ENCODE measurements around the gene ENG. TPM values are rescaled to one million over a fixed set of nuclear protein-coding genes. Genes with fewer than 3 reads are reported as not detected.
"Not testable (repeated sequence)": the region's sequence is repeated elsewhere in the genome, so short reads cannot be mapped to it uniquely, and the experiment has no call there.

The ENG gene
- total and polyA plus RNA-seq, 5 experiments from 2014 or later: 2.1 to 10.2 (median 5.4) TPM

GRCh38 chr9:127848756-127849504 is 5.5 kb downstream of the ENG start:
- H3K27me3 Mint-ChIP-seq: no peaks in the 10 kb centered on the region
- H3K27ac Mint-ChIP-seq: peak overlapping the region in 2 of 10 donors; percentile 57 to 61
- ATAC-seq: no peak
- POLR2A ChIA-PET: no interaction called here
- peak overlapping the region in 1 of 10 donors; percentile 51 for H3K4me3 Mint-ChIP-seq
- H3K4me1 Mint-ChIP-seq: peaks cover 6 to 26% (median 14%) of the 10 kb centered on the region in 4 donors
- peaks cover 11 to 21% (median 14%) of the 10 kb centered on the region in 3 donors for H3K36me3 Mint-ChIP-seq
- H3K9me3 Mint-ChIP-seq: peaks cover 2 to 26% (median 14%) of the 10 kb centered on the region in 9 donors
- DNase-seq: no peak

- DNase-seq (no peak), ATAC-seq (no peak)
- Mint-ChIP-seq H3K27me3 (no peaks in the 10 kb centered on the region), H3K9me3 (peaks cover 2 to 26% (median 14%) of the 10 kb centered on the region in 9 donors), H3K36me3 (peaks cover 11 to 21% (median 14%) of the 10 kb centered on the region in 3 donors), H3K4me1 (peaks cover 4 to 17% (median 9%) of the 10 kb centered on the region in 4 donors), H3K4me3 (peak overlapping the region in 1 of 10 donors; percentile 39), H3K27ac (peak overlapping the region in 3 of 10 donors; percentile 31 to 82 (median 80))
- POLR2A ChIA-PET: no interaction called here
Observed at GRCh38 chr9:127847833-127848755, 6.4 kb downstream of the ENG start.

- H3K27ac Mint-ChIP-seq: peak overlapping the region in 1 of 10 donors; percentile 47
- ATAC-seq: no peak
- peaks cover 2 to 26% (median 14%) of the 10 kb centered on the region in 9 donors for H3K9me3 Mint-ChIP-seq
- DNase-seq: no peak
- H3K4me3 Mint-ChIP-seq: no peak overlapping the region
- peaks cover 11 to 21% (median 19%) of the 10 kb centered on the region in 3 donors for H3K36me3 Mint-ChIP-seq
- POLR2A ChIA-PET: no interaction called here
- no peaks in the 10 kb centered on the region for H3K27me3 Mint-ChIP-seq
- peaks cover 2 to 8% (median 3%) of the 10 kb centered on the region in 4 donors for H3K4me1 Mint-ChIP-seq
Observed at GRCh38 chr9:127847178-127847510, 7.3 kb downstream of the ENG start.

GRCh38 chr9:127846443-127847177 is 7.8 kb downstream of the ENG start:
- H3K27me3 Mint-ChIP-seq: no peaks in the 10 kb centered on the region
- no peak for ATAC-seq
- no peak overlapping the region for H3K4me3 Mint-ChIP-seq
- POLR2A ChIA-PET: no interaction called here
- peaks cover 11 to 23% (median 21%) of the 10 kb centered on the region in 3 donors for H3K36me3 Mint-ChIP-seq
- H3K4me1 Mint-ChIP-seq: peaks cover 0 to 3% (median under 1%) of the 10 kb centered on the region in 4 donors
- DNase-seq: no peak
- H3K9me3 Mint-ChIP-seq: peaks cover 2 to 26% (median 14%) of the 10 kb centered on the region in 9 donors
- H3K27ac Mint-ChIP-seq: peak overlapping the region in 1 of 10 donors; percentile 47

GRCh38 chr9:127845619-127846018 is 8.8 kb downstream of the ENG start:
- H3K4me3 Mint-ChIP-seq, H3K27ac Mint-ChIP-seq, ATAC-seq, H3K4me1 Mint-ChIP-seq, DNase-seq, H3K27me3 Mint-ChIP-seq: not testable (repeated sequence)
- peaks cover 2 to 24% (median 13%) of the 10 kb centered on the region in 9 donors for H3K9me3 Mint-ChIP-seq
- H3K36me3 Mint-ChIP-seq: peaks cover 11 to 28% (median 20%) of the 10 kb centered on the region in 3 donors
- POLR2A ChIA-PET: interaction anchor here (1.5 kb wide), 1 partner anchor 13 kb away, joined by 3 read pairs; no protein-coding TSS in a partner anchor

DNA sequence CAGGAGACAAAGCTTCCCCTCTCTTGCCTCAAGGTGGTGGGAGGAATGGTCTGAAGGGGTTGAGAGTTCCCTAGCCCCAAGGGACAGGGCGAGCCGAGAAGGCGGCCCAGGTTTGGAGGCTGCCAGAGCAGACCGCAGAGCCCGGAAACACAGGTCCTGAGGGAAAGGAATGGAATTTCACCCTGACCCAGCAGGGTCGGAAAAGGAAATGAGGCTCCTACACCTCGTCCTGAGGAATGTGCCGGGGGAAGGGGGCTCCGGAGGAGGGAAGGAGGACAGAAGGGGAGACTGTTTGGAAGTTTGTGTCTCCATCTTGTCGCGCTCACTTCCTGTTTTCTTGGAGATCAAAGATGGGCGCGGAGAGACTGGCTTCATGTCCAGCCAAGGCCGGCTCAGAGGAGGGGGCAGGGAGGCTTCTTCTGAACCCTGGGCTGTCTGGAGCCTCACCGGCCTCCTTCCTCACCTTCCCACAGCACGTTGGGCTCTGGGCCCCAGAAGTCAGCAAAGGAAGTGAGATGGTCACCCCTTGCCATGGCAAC is 9.6 kb downstream of the ENG start:
- Mint-ChIP-seq H3K9me3 (peaks cover 0 to 18% (median 12%) of the 10 kb centered on the region in 9 donors), H3K36me3 (peaks cover 11 to 24% (median 16%) of the 10 kb centered on the region in 3 donors), H3K27me3 (no peaks in the 10 kb centered on the region), H3K4me1 (peaks cover 0 to 3% (median under 1%) of the 10 kb centered on the region in 4 donors), H3K27ac (no peak overlapping the region), H3K4me3 (no peak overlapping the region)
- DNase-seq (no peak), ATAC-seq (no peak)
- POLR2A ChIA-PET: interaction anchor here (0.5 to 1.5 kb wide), 2 partner anchors 14 to 25 kb away, joined by 3 to 5 read pairs; no protein-coding TSS in a partner anchor

DNA sequence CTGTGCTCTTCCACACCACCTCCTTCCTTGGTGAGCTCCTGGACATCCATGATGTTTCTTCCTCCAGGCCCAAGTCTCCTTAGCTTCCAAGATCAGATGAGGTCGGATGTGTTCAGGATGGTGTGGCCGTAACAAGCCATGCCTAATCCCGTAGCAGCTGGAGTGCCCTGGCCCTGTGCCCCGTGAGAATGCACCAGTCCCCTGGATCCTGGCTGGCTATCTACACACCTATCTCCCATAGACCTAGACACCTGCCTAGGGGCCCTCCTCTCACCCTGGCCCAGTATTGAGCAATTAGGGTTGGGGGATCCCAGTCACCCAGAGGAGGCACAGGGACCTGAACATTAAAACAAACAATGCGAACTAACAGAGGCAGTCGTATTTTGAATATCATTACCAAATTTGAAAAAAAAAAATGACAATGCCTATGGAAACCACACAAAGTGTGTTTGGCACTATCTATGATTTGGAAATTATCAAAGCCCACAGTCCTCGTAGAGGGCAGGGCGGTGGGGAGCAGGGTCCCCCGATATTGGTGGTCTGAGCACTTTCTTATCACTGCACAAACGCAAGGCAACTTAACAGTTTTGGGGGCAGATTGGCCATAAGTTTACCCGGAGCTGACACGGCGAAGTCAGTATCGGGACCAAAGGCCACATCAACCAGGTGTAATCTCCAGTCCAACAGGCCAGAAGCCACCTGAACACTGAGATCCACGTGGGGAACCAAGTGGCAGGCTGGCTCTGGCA is 13.2 kb downstream of the ENG start:
- peak overlapping the region in 2 of 10 donors; percentile 6 to 53 for H3K27ac Mint-ChIP-seq
- H3K27me3 Mint-ChIP-seq: no peaks in the 10 kb centered on the region
- H3K36me3 Mint-ChIP-seq: peaks cover 0 to 14% (median 0%) of the 10 kb centered on the region in 3 donors
- no peak for ATAC-seq
- no peak overlapping the region for H3K4me3 Mint-ChIP-seq
- DNase-seq: no peak
- no peaks in the 10 kb centered on the region for H3K9me3 Mint-ChIP-seq
- POLR2A ChIA-PET: no interaction called here
- H3K4me1 Mint-ChIP-seq: peaks cover 0 to 4% (median 2%) of the 10 kb centered on the region in 4 donors

- no peak overlapping the region for H3K4me3 Mint-ChIP-seq
- POLR2A ChIA-PET: no interaction called here
- no peaks in the 10 kb centered on the region for H3K27me3 Mint-ChIP-seq
- ATAC-seq: no peak
- H3K36me3 Mint-ChIP-seq: peaks cover 0 to 14% (median 0%) of the 10 kb centered on the region in 3 donors
- DNase-seq: no peak
- no peaks in the 10 kb centered on the region for H3K9me3 Mint-ChIP-seq
- peak overlapping the region in 1 of 10 donors; percentile 63 for H3K27ac Mint-ChIP-seq
- H3K4me1 Mint-ChIP-seq: peaks cover 0 to 11% (median 4%) of the 10 kb centered on the region in 4 donors
Observed at GRCh38 chr9:127838375-127839078, 15.9 kb downstream of the ENG start.

- peak overlapping the region in 1 of 10 donors; percentile 63 for H3K27ac Mint-ChIP-seq
- H3K9me3 Mint-ChIP-seq: no peaks in the 10 kb centered on the region
- ATAC-seq (no peak), DNase-seq (no peak)
- peaks cover 3 to 15% (median 9%) of the 10 kb centered on the region in 4 donors for H3K4me1 Mint-ChIP-seq
- peaks cover 0 to 10% (median 0%) of the 10 kb centered on the region in 3 donors for H3K36me3 Mint-ChIP-seq
- no peak overlapping the region for H3K4me3 Mint-ChIP-seq
- H3K27me3 Mint-ChIP-seq: no peaks in the 10 kb centered on the region
- POLR2A ChIA-PET: interaction anchor here (0.8 kb wide), 1 partner anchor 14 kb away, joined by 3 read pairs; no protein-coding TSS in a partner anchor
Observed at GRCh38 chr9:127837346-127837745, 17.1 kb downstream of the ENG start.

GRCh38 chr9:127836561-127836960 is 17.9 kb downstream of the ENG start:
- H3K36me3 Mint-ChIP-seq, H3K9me3 Mint-ChIP-seq, H3K27ac Mint-ChIP-seq, POLR2A ChIA-PET, ATAC-seq, H3K27me3 Mint-ChIP-seq, H3K4me3 Mint-ChIP-seq, DNase-seq: not testable (repeated sequence)
- H3K4me1 Mint-ChIP-seq: peaks cover 5 to 18% (median 12%) of the 10 kb centered on the region in 4 donors

GRCh38 chr9:127835991-127836516 is 18.4 kb downstream of the ENG start:
- Mint-ChIP-seq H3K4me3 (no peak overlapping the region), H3K9me3 (no peaks in the 10 kb centered on the region), H3K36me3 (peaks cover 0 to 5% (median 0%) of the 10 kb centered on the region in 3 donors), H3K27ac (peak overlapping the region in 2 of 10 donors; percentile 25 to 59), H3K27me3 (no peaks in the 10 kb centered on the region), H3K4me1 (peaks cover 5 to 18% (median 12%) of the 10 kb centered on the region in 4 donors)
- DNase-seq (no peak), ATAC-seq (no peak)
- POLR2A ChIA-PET: no interaction called here
